Activated CD8-positive, alpha-beta T cell treated with anti-CD3 and anti-CD28 coated beads for 36 hours (primary cell): ENCODE results near the gene EMC9. TPM values are rescaled to one million over a fixed set of nuclear protein-coding genes. Genes with fewer than 3 reads are reported as not detected.

Experiments used
- ATAC-seq: fragments of 200-7000 bp; cut with Tn5 transposase; one replicate; pipeline ENCODE4 v1.10.0; 2021; ENCODE audit warnings: mild to moderate bottlenecking, moderate library complexity
- CTCF ChIA-PET: fragments of 350-600 bp; sonication (Branson Sonifier 250); formaldehyde crosslinking; loops from one replicate; lab custom pipeline; 2021; ENCODE audit warnings: antibody characterized with exemption; lab: Charles Lee
- POLR2A ChIA-PET: fragments of 350-600 bp; sonication (Branson Sonifier 250); formaldehyde crosslinking; loops from one replicate; lab custom pipeline; 2021; ENCODE audit warnings: antibody characterized with exemption; lab: Charles Lee
- DNase-seq: peaks from one replicate; pipeline ENCODE4 v3.0.0-alpha.2; 2020
- H3K27ac Mint-ChIP-seq: one replicate; pipeline ENCODE4 v1.8.0; 2021; ENCODE audit warnings: mild to moderate bottlenecking, mixed read lengths
- H3K27me3 Mint-ChIP-seq: one replicate; pipeline ENCODE4 v1.8.0; 2021; ENCODE audit warnings: mixed read lengths
- H3K36me3 Mint-ChIP-seq: one replicate; pipeline ENCODE4 v1.8.0; 2021; ENCODE audit warnings: low read depth, mixed read lengths
- H3K4me1 Mint-ChIP-seq: one replicate; pipeline ENCODE4 v1.8.0; 2021; ENCODE audit warnings: low read depth, mixed read lengths
- H3K4me3 Mint-ChIP-seq: one replicate; pipeline ENCODE4 v1.8.0; 2021; ENCODE audit warnings: mild to moderate bottlenecking, moderate library complexity, mixed read lengths
- H3K9me3 Mint-ChIP-seq: one replicate; pipeline ENCODE4 v1.8.0; 2021; ENCODE audit warnings: mixed read lengths
- intact Hi-C: fragments of 100-400 bp; cut with micrococcal nuclease; formaldehyde crosslinking; loops from one replicate; pipeline ENCODE4 v1.10.0; 2022
- total RNA-seq, 2 experiments: library from RNA; stranded (reverse); gene quantifications; one replicate each; pipeline ENCODE4 v1.2.3, GENCODE V29; 2021
- TF ChIP-seq, protein P1 (sequence below): fragments of 200-600 bp; IDR thresholded peaks from one replicate; pipeline ENCODE4 v1.8.0; 2022; ENCODE audit warnings: antibody characterized with exemption, mild to moderate bottlenecking

The EMC9 gene
- total RNA-seq, 2 experiments from 2014 or later, result 39.0 to 39.9 TPM

- Mint-ChIP-seq H3K4me1 (peaks cover 18% of the 10 kb centered on the region), H3K4me3 (no peak overlapping the region), H3K36me3 (no peaks in the 10 kb centered on the region), H3K27ac (no peak overlapping the region), H3K27me3 (no peaks in the 10 kb centered on the region), H3K9me3 (no peaks in the 10 kb centered on the region)
- DNase-seq (no peak), ATAC-seq (no peak)
- ChIA-PET POLR2A (interaction anchor here (3.5 kb wide), 1 partner anchor 15 kb away, joined by 11 read pairs; the partner anchor contains the start of genes DCAF11 and NRL), CTCF (interaction anchor here (0.9 to 1.5 kb wide), 4 partner anchors 10 to 31 kb away, joined by 3 to 6 read pairs (median 4); no protein-coding TSS in a partner anchor)
- intact Hi-C loops, result no loop called here
- TF ChIP-seq, protein P1, sequence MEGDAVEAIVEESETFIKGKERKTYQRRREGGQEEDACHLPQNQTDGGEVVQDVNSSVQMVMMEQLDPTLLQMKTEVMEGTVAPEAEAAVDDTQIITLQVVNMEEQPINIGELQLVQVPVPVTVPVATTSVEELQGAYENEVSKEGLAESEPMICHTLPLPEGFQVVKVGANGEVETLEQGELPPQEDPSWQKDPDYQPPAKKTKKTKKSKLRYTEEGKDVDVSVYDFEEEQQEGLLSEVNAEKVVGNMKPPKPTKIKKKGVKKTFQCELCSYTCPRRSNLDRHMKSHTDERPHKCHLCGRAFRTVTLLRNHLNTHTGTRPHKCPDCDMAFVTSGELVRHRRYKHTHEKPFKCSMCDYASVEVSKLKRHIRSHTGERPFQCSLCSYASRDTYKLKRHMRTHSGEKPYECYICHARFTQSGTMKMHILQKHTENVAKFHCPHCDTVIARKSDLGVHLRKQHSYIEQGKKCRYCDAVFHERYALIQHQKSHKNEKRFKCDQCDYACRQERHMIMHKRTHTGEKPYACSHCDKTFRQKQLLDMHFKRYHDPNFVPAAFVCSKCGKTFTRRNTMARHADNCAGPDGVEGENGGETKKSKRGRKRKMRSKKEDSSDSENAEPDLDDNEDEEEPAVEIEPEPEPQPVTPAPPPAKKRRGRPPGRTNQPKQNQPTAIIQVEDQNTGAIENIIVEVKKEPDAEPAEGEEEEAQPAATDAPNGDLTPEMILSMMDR, result no peak
Measured at GRCh38 chr14:24129410-24129998, 11.9 kb downstream of the EMC9 start.

DNA sequence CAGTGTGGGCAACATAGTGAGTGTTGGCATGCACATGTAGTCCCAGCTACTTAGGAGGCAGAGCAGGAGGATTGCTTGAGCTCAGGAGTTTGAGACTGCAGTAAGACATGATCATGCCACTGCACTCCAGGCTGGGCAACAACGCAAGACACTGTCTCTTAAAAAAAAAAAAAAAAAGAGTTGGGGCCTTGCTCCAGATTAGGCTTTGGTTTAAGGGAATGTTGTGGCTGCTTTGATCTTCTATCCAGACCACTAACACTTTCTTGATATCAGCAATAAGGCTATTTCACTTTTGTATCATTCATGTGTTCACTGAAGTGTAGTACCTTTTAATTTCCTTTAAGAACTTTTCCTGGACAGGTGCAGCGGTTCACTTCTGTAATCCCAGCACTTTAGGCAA, 13.7 kb downstream of the EMC9 start:
- intact Hi-C loops, result no loop called here
- TF ChIP-seq, protein P1, result no peak
- Mint-ChIP-seq H3K27ac (no peak overlapping the region), H3K9me3 (no peaks in the 10 kb centered on the region), H3K36me3 (peaks cover 6% of the 10 kb centered on the region), H3K4me1 (peaks cover 12% of the 10 kb centered on the region), H3K27me3 (no peaks in the 10 kb centered on the region), H3K4me3 (no peak overlapping the region)
- DNase-seq (no peak), ATAC-seq (no peak)
- POLR2A ChIA-PET, result interaction anchor here (1.0 to 3.5 kb wide), 2 partner anchors 9 to 14 kb away, joined by 4 to 11 read pairs; partner anchors contain the start of genes DCAF11 and NRL
- CTCF ChIA-PET, result interaction anchor here (1.0 to 3.5 kb wide), 4 partner anchors 11 to 114 kb away, joined by 3 to 10 read pairs (median 4); partner anchors contain the start of genes IRF9 and TINF2

- no peak overlapping the region for H3K27ac Mint-ChIP-seq
- peaks cover 5% of the 10 kb centered on the region for H3K4me1 Mint-ChIP-seq
- H3K27me3 Mint-ChIP-seq, result no peaks in the 10 kb centered on the region
- H3K36me3 Mint-ChIP-seq, result peaks cover 6% of the 10 kb centered on the region
- ChIA-PET POLR2A (interaction anchor here (0.5 to 4.2 kb wide), 5 partner anchors 8 to 38 kb away, joined by 3 to 30 read pairs (median 4); partner anchors contain the start of genes DCAF11, NRL and PSME1), CTCF (interaction anchor here (1.0 to 3.5 kb wide), 5 partner anchors 10 to 115 kb away, joined by 3 to 10 read pairs (median 6); partner anchors contain the start of genes IRF9 and TINF2)
- intact Hi-C loops, result no loop called here
- H3K4me3 Mint-ChIP-seq, result no peak overlapping the region
- H3K9me3 Mint-ChIP-seq, result no peaks in the 10 kb centered on the region
- DNase-seq, result no peak
- ATAC-seq, result no peak
- TF ChIP-seq, protein P1, result no peak
Measured at GRCh38 chr14:24126939-24127338, 14.5 kb downstream of the EMC9 start.

GRCh38 chr14:24123424-24124417, 17.7 kb downstream of the EMC9 start:
- TF ChIP-seq, protein P1, result no peak
- intact Hi-C loops, result no loop called here
- H3K9me3 Mint-ChIP-seq, result no peaks in the 10 kb centered on the region
- H3K36me3 Mint-ChIP-seq, result peaks cover 28% of the 10 kb centered on the region
- H3K4me3 Mint-ChIP-seq, result no peak overlapping the region
- no peaks in the 10 kb centered on the region for H3K4me1 Mint-ChIP-seq
- H3K27ac Mint-ChIP-seq, result peak overlapping the region; percentile 52
- POLR2A ChIA-PET, result interaction anchor here (1.0 to 4.2 kb wide), 5 partner anchors 9 to 29 kb away, joined by 3 to 30 read pairs (median 3); partner anchors contain the start of genes PCK2 and PSME1
- ATAC-seq (peak; percentile 61), DNase-seq (no peak)
- CTCF ChIA-PET, result interaction anchor here (0.7 kb wide), 1 partner anchor 9 kb away, joined by 3 read pairs; the partner anchor contains the start of genes DCAF11 and NRL
- H3K27me3 Mint-ChIP-seq, result no peaks in the 10 kb centered on the region
